HepG2 (cell line): Measurements from ENCODE around the gene EHD1. TPM values are rescaled to one million over a fixed set of nuclear protein-coding genes. Genes with fewer than 3 reads are reported as not detected.

Experiments used
- BRCA1 ChIP-seq: sonication (generic); formaldehyde crosslinking; IDR thresholded peaks from 2 replicates; pipeline ENCODE4 v1.4.0; 2020; ENCODE audit warnings: missing genetic modification reagents
- BRD4 ChIP-seq: sonication (generic); formaldehyde crosslinking; IDR thresholded peaks from 2 replicates; pipeline ENCODE4 v1.4.0; 2020; ENCODE audit warnings: missing genetic modification reagents
- CBFB ChIP-seq: sonication (generic); formaldehyde crosslinking; IDR thresholded peaks from 2 replicates; pipeline ENCODE4 v1.4.0; 2020; ENCODE audit warnings: missing genetic modification reagents
- EED ChIP-seq: sonication (generic); formaldehyde crosslinking; IDR thresholded peaks from 2 replicates; pipeline ENCODE4 v1.5.0; 2020; ENCODE audit warnings: mild to moderate bottlenecking, missing genetic modification reagents
- FOXP1 ChIP-seq, 2 experiments: fragments of 450-650 bp in 1 of 2; IDR thresholded peaks; 2 replicates each; pipeline ENCODE4 v1.6.1; 2017 to 2018; ENCODE audit warnings: antibody characterized with exemption in 1 of 2
- GTF3A ChIP-seq: sonication (generic); formaldehyde crosslinking; conservative IDR thresholded peaks from 2 replicates; pipeline ENCODE4 v1.4.0; 2020; ENCODE audit warnings: mild to moderate bottlenecking, missing genetic modification reagents
- KDM3A ChIP-seq: IDR thresholded peaks from 2 replicates; pipeline ENCODE4 v1.6.1; 2018; ENCODE audit warnings: low read depth, missing compliant biosample characterization
- RFX3 ChIP-seq: IDR thresholded peaks from 2 replicates; pipeline ENCODE4 v1.6.1; 2016; ENCODE audit warnings: missing biosample characterization, missing genetic modification reagents
- STAT5B ChIP-seq: sonication (generic); formaldehyde crosslinking; IDR thresholded peaks from 2 replicates; pipeline ENCODE4 v1.4.0; 2020; ENCODE audit warnings: missing genetic modification reagents
- SUZ12 ChIP-seq: fragments of 150-350 bp; IDR thresholded peaks from 2 replicates; pipeline ENCODE4 v1.6.1; 2014; ENCODE audit warnings: low read depth, low read length
- THAP9 ChIP-seq: sonication (generic); formaldehyde crosslinking; IDR thresholded peaks from 2 replicates; pipeline ENCODE4; 2020; ENCODE audit warnings: missing genetic modification reagents, mild to moderate bottlenecking, borderline replicate concordance
- TIGD3 ChIP-seq: sonication (generic); formaldehyde crosslinking; IDR thresholded peaks from 2 replicates; pipeline ENCODE4 v1.5.1; 2020; ENCODE audit warnings: mild to moderate bottlenecking, missing genetic modification reagents, borderline replicate concordance
- ZNF205 ChIP-seq: IDR thresholded peaks from 2 replicates; pipeline ENCODE4 v1.6.1; 2018; ENCODE audit warnings: missing biosample characterization, missing genetic modification reagents
- ZNF234 ChIP-seq: sonication (generic); formaldehyde crosslinking; conservative IDR thresholded peaks from 2 replicates; pipeline ENCODE4 v1.5.1; 2020; ENCODE audit warnings: mild to moderate bottlenecking, missing genetic modification reagents
- ZNF24 ChIP-seq: fragments of 450-650 bp; IDR thresholded peaks from 2 replicates; pipeline ENCODE4 v1.6.1; 2017; ENCODE audit warnings: antibody characterized with exemption, mild to moderate bottlenecking
- ZNF333 ChIP-seq: sonication (generic); formaldehyde crosslinking; IDR thresholded peaks from 2 replicates; pipeline ENCODE4 v1.4.0; 2020; ENCODE audit warnings: mild to moderate bottlenecking, missing genetic modification reagents, borderline replicate concordance
- ZNF510 ChIP-seq: sonication (generic); formaldehyde crosslinking; IDR thresholded peaks from 2 replicates; pipeline ENCODE4 v1.4.0; 2020; ENCODE audit warnings: low read depth, mild to moderate bottlenecking, missing genetic modification reagents
- ZNF557 ChIP-seq: sonication (generic); formaldehyde crosslinking; IDR thresholded peaks from 2 replicates; pipeline ENCODE4 v1.4.0; 2020; ENCODE audit warnings: missing genetic modification reagents
- ZNF569 ChIP-seq: sonication (generic); formaldehyde crosslinking; IDR thresholded peaks from 2 replicates; pipeline ENCODE4 v1.5.0; 2020; ENCODE audit warnings: mild to moderate bottlenecking, missing genetic modification reagents, moderate library complexity, borderline replicate concordance
- ZNF709 ChIP-seq: sonication (generic); formaldehyde crosslinking; IDR thresholded peaks from 2 replicates; pipeline ENCODE4 v1.5.0; 2020; ENCODE audit warnings: mild to moderate bottlenecking, missing genetic modification reagents
- ZNF724P ChIP-seq: sonication (generic); formaldehyde crosslinking; IDR thresholded peaks from 2 replicates; pipeline ENCODE4 v1.8.0; 2022; ENCODE audit warnings: missing genetic modification reagents, borderline replicate concordance
- ZNF766 ChIP-seq: sonication (generic); formaldehyde crosslinking; IDR thresholded peaks from 2 replicates; pipeline ENCODE4 v1.5.0; 2020; ENCODE audit warnings: missing genetic modification reagents, borderline replicate concordance
- ZNF839 ChIP-seq: sonication (generic); formaldehyde crosslinking; IDR thresholded peaks from 2 replicates; pipeline ENCODE4 v1.4.0; 2020; ENCODE audit warnings: missing genetic modification reagents, mild to moderate bottlenecking, borderline replicate concordance
- ZNF850 ChIP-seq: sonication (generic); formaldehyde crosslinking; conservative IDR thresholded peaks from 2 replicates; pipeline ENCODE4 v1.9.0; 2021; ENCODE audit warnings: mild to moderate bottlenecking, missing genetic modification reagents
- polyA plus RNA-seq, 8 experiments: library from polyadenylated mRNA; depleted of rRNA in 3 of 8; stranded (reverse) in 7 of 8; unstranded in 1 of 8; fragments of >200 nt; fragmentation: Illumina TruSeq in 4 of 8; extraction: Trizol in 4 of 8; gene quantifications; 2 replicates each; pipeline versions ENCODE4 v1.2.1 to v1.2.3, GENCODE V29; 2011 to 2016; ENCODE audit warnings: low read depth in 4 of 8, missing spikeins in 1 of 8, mixed read lengths in 1 of 8; ENCODE audit not compliant: insufficient read depth in 1 of 8
- total RNA-seq, 5 experiments: library from RNA; depleted of rRNA; stranded (reverse); fragments of >200 nt; fragmentation: Illumina TruSeq; extraction: Trizol; gene quantifications; 2 replicates each; pipeline ENCODE4 v1.2.3, GENCODE V29; 2016; ENCODE audit warnings: low read depth in 1 of 5
- TF ChIP-seq, protein P1 (sequence below): IDR thresholded peaks from 2 replicates; pipeline ENCODE4 v1.6.1; 2016; ENCODE audit warnings: low read depth
- TF ChIP-seq, protein P2 (sequence below): sonication (generic); formaldehyde crosslinking; IDR thresholded peaks from 2 replicates; pipeline ENCODE4 v1.4.0; 2020; ENCODE audit warnings: missing genetic modification reagents, borderline replicate concordance

EHD1 gene
- total and polyA plus RNA-seq, 2 of the 13 experiments (the other 11 are each of a cell fraction or from before 2014, with no cell fraction given) = 23.6 to 26.6 TPM

GRCh38 chr11:64872790-64873488 is 5.5 kb downstream of the EHD1 start (continued):
- TF ChIP-seq STAT5B (CRISPR knock-in tag) (no peak), SUZ12 (no peak), GTF3A (CRISPR knock-in tag) (no peak), ZNF205 (no peak), FOXP1 (IDR thresholded peaks at IDR 0.05) (no peak), FOXP1 (CRISPR knock-in tag; IDR thresholded peaks at IDR 0.05) (no peak), BRD4 (CRISPR knock-in tag) (no peak), ZNF766 (CRISPR knock-in tag) (no peak), ZNF850 (no peak), TIGD3 (no peak), ZNF510 (CRISPR knock-in tag) (no peak), CBFB (CRISPR knock-in tag) (no peak), ZNF724P (CRISPR knock-in tag) (no peak), EED (CRISPR knock-in tag) (no peak), ZNF569 (no peak), RFX3 (CRISPR knock-in tag) (no peak), ZNF839 (CRISPR knock-in tag) (no peak), ZNF234 (CRISPR knock-in tag) (no peak), ZNF709 (CRISPR knock-in tag) (no peak), ZNF333 (CRISPR knock-in tag) (no peak), THAP9 (CRISPR knock-in tag) (no peak; the same call in 1 of the 2 replicates), BRCA1 (CRISPR knock-in tag) (no peak), ZNF24 (no peak), ZNF557 (CRISPR knock-in tag) (no peak), KDM3A (CRISPR knock-in tag) (no peak)
- TF ChIP-seq, protein P1, sequence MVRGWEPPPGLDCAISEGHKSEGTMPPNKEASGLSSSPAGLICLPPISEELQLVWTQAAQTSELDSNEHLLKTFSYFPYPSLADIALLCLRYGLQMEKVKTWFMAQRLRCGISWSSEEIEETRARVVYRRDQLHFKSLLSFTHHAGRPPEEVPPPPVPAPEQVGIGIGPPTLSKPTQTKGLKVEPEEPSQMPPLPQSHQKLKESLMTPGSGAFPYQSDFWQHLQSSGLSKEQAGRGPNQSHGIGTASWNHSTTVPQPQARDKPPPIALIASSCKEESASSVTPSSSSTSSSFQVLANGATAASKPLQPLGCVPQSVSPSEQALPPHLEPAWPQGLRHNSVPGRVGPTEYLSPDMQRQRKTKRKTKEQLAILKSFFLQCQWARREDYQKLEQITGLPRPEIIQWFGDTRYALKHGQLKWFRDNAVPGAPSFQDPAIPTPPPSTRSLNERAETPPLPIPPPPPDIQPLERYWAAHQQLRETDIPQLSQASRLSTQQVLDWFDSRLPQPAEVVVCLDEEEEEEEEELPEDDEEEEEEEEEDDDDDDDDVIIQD (CRISPR knock-in tag) = no peak
- TF ChIP-seq, protein P2, sequence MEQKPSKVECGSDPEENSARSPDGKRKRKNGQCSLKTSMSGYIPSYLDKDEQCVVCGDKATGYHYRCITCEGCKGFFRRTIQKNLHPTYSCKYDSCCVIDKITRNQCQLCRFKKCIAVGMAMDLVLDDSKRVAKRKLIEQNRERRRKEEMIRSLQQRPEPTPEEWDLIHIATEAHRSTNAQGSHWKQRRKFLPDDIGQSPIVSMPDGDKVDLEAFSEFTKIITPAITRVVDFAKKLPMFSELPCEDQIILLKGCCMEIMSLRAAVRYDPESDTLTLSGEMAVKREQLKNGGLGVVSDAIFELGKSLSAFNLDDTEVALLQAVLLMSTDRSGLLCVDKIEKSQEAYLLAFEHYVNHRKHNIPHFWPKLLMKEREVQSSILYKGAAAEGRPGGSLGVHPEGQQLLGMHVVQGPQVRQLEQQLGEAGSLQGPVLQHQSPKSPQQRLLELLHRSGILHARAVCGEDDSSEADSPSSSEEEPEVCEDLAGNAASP = no peak
